Measurements from ENCODE around the gene STK10.

GRCh38 chr5:172143875-172144274, 44.1 kb downstream of the STK10 start:
- TF ChIP-seq, protein P1, sequence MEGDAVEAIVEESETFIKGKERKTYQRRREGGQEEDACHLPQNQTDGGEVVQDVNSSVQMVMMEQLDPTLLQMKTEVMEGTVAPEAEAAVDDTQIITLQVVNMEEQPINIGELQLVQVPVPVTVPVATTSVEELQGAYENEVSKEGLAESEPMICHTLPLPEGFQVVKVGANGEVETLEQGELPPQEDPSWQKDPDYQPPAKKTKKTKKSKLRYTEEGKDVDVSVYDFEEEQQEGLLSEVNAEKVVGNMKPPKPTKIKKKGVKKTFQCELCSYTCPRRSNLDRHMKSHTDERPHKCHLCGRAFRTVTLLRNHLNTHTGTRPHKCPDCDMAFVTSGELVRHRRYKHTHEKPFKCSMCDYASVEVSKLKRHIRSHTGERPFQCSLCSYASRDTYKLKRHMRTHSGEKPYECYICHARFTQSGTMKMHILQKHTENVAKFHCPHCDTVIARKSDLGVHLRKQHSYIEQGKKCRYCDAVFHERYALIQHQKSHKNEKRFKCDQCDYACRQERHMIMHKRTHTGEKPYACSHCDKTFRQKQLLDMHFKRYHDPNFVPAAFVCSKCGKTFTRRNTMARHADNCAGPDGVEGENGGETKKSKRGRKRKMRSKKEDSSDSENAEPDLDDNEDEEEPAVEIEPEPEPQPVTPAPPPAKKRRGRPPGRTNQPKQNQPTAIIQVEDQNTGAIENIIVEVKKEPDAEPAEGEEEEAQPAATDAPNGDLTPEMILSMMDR (conservative IDR thresholded peaks at IDR 0.05; ENCODE audit: low read depth in 2 of 2), result no peak
- TF ChIP-seq, protein P2, sequence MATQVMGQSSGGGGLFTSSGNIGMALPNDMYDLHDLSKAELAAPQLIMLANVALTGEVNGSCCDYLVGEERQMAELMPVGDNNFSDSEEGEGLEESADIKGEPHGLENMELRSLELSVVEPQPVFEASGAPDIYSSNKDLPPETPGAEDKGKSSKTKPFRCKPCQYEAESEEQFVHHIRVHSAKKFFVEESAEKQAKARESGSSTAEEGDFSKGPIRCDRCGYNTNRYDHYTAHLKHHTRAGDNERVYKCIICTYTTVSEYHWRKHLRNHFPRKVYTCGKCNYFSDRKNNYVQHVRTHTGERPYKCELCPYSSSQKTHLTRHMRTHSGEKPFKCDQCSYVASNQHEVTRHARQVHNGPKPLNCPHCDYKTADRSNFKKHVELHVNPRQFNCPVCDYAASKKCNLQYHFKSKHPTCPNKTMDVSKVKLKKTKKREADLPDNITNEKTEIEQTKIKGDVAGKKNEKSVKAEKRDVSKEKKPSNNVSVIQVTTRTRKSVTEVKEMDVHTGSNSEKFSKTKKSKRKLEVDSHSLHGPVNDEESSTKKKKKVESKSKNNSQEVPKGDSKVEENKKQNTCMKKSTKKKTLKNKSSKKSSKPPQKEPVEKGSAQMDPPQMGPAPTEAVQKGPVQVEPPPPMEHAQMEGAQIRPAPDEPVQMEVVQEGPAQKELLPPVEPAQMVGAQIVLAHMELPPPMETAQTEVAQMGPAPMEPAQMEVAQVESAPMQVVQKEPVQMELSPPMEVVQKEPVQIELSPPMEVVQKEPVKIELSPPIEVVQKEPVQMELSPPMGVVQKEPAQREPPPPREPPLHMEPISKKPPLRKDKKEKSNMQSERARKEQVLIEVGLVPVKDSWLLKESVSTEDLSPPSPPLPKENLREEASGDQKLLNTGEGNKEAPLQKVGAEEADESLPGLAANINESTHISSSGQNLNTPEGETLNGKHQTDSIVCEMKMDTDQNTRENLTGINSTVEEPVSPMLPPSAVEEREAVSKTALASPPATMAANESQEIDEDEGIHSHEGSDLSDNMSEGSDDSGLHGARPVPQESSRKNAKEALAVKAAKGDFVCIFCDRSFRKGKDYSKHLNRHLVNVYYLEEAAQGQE (IDR thresholded peaks at IDR 0.05; ENCODE audit: unreplicated experiment), result no peak
- no peak for TF ChIP-seq EZH2 (IDR thresholded peaks at IDR 0.05; ENCODE audit: low read depth, unreplicated experiment)
- TF ChIP-seq POLR2AphosphoS5 (IDR thresholded peaks at IDR 0.05; ENCODE audit: low read depth), result no peak
- no peak for TF ChIP-seq CREB1 (CRISPR knock-in tag; IDR thresholded peaks at IDR 0.05; ENCODE audit: low read depth)
- TF ChIP-seq NANOG (IDR thresholded peaks at IDR 0.05; ENCODE audit: borderline replicate concordance), result no peak
- TF ChIP-seq, protein P3, sequence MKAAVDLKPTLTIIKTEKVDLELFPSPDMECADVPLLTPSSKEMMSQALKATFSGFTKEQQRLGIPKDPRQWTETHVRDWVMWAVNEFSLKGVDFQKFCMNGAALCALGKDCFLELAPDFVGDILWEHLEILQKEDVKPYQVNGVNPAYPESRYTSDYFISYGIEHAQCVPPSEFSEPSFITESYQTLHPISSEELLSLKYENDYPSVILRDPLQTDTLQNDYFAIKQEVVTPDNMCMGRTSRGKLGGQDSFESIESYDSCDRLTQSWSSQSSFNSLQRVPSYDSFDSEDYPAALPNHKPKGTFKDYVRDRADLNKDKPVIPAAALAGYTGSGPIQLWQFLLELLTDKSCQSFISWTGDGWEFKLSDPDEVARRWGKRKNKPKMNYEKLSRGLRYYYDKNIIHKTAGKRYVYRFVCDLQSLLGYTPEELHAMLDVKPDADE (IDR thresholded peaks at IDR 0.05), result no peak
